Stromal cell of bone marrow (primary cell): ENCODE measurements around the gene RAB40C.

Experiments used
- DNase-seq: peaks from one replicate; pipeline ENCODE4 v3.0.0-alpha.2; 2012; ENCODE audit warnings: low read depth

The RAB40C gene

DNA sequence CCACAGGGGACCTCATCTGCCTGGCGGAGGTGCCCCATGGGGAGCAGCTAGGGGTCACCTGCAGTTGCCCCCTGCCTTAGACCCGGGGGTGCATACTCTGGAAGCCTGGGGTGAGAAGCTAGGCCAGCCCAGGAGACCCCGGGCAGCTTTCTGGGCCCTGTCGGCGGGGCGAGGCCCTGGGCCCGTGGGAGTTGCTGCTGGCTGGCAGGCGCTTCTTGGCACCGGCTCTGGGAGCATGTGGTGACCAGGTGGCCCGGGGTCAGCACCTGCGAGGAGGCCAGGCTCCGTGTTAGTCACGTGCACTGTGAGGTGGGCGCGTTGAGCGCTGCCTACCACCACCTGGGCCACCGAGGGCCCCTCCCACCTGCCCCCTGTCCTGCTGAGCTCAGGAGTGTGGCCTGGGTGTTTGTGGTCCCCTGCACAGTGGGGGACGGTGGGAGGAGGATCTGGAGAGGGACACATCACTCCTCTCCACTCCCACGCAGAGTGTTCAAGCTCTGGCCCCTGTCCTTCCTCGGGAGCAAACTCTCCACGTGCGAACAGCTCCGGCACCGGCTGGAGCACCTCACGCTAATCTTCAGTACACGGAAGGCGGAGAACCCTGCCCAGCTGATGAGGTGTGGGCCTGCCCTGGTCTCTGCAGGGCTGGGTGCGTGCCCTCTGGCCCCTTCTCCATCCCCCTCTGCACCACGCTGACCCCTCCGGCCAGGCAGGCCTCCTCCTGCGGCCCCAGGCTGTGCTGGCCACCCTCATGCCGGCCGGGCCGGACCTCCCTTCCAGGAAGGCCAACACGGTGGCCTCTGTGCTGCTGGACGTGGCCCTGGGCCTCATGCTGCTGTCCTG is 14.3 kb upstream of the RAB40C start:
- no peak for DNase-seq

DNA sequence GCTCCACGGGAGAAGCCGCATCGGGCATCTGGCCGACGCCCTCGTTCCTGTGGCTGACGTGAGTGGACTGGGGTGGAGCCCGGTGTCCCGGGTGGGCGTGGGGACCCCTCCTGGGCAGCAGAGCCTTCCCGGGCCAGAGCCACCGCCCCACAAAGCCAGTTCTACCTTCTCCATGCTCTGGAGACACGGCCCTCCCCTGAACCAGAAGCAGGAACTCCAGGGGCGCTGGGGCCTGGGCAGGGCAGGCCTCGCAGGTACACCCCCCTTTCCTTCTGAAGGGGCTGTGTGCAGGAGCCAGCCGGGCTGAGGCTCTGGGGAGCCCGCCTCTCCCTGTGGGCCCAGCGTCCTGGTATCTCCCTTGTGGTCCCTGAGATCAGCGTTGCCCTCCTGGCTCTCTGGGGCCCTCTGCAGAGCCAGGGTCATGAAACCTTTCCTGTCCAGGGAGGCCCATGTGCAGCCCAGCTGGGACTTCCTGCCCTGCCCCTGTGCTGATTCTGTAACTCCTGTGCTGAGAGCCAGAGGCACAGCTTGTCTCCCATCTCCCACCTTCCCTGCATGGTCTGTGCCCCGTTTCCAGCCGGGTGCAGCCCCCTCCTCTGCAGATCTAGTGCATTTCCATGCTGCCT is 13.6 kb upstream of the RAB40C start:
- DNase-seq = no peak

GRCh38 chr16:576823-577201 is 13.1 kb upstream of the RAB40C start:
- DNase-seq = no peak

DNA sequence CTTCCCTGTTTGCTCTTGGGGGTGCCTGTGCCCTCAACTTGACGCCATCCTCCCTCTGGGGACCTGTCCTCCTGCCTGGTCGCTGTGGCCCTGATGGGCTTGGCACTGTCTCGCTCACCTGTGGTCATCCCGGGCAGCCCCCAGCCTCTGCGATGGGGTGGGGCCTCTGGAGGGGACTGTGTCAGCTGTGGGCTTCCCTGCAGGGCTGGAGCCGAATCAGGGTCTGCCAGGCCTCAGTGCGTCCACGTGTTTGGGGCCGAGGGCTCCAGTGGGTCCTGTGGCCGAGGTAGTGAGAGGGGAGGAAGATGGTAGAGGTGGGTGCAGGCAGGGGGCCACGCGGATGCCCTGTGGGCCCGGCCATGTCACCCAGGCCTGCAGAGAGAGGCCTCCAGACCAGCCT is 12.1 kb upstream of the RAB40C start:
- no peak for DNase-seq

GRCh38 chr16:578232-578869 is 11.5 kb upstream of the RAB40C start:
- no peak for DNase-seq

GRCh38 chr16:578870-579405 is 10.9 kb upstream of the RAB40C start:
- no peak for DNase-seq

GRCh38 chr16:580141-580945 is 9.5 kb upstream of the RAB40C start:
- DNase-seq = no peak

DNA sequence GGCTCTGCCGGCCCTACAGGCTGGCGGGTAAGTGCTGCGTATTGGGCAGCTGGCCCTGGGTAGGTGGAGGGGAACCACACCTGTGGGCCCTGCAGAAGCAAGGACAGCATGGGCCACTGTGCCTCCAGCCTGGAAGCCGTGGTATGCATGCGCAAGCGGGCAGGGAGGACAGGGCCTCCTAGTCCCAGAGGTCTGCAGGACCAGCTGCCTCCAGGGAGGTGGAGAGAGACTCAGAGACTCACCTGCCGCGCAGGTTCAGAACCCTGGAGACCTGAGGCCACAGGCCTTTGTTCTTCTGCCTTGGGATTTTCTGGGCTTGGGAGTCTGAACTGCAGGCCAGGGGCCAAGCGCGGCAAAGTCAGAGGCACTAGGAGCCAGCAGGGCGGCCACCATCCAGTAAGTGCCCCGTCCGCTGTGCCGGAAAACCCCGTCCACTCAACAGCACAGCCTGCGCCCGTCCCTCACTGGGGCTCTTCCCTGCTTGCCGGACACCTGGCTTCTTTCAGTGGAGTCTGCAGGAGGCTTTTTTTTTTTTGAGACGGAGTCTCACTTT is 8.8 kb upstream of the RAB40C start:
- DNase-seq = no peak

DNA sequence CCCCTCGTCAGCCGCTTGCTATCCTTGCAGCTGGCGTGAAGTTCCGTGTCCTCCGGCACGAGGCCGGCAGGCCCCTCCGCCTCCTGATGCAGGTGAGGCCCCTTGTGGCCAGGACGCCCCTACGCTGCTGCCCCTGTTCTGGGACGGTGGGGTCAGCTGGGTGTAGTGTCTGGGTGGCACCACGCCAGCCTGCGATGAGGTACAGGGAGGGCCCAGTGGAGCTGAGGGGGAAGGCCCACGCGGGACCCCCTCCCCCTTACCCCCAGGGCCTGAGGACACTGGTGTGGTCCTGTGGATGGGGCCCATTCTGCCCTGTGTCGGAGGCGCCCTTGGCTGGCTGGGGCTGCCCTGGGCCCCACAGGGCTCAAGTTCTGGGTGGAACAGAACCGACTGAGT is 7.7 kb upstream of the RAB40C start:
- no peak for DNase-seq

GRCh38 chr16:582614-583331 is 7.1 kb upstream of the RAB40C start:
- DNase-seq = no peak

- no peak for DNase-seq
Measured at GRCh38 chr16:583470-583814, 6.4 kb upstream of the RAB40C start.

GRCh38 chr16:583815-584591 is 5.9 kb upstream of the RAB40C start:
- DNase-seq = no peak

- DNase-seq = no peak
Measured at GRCh38 chr16:585351-585750, 4.5 kb upstream of the RAB40C start.

DNA sequence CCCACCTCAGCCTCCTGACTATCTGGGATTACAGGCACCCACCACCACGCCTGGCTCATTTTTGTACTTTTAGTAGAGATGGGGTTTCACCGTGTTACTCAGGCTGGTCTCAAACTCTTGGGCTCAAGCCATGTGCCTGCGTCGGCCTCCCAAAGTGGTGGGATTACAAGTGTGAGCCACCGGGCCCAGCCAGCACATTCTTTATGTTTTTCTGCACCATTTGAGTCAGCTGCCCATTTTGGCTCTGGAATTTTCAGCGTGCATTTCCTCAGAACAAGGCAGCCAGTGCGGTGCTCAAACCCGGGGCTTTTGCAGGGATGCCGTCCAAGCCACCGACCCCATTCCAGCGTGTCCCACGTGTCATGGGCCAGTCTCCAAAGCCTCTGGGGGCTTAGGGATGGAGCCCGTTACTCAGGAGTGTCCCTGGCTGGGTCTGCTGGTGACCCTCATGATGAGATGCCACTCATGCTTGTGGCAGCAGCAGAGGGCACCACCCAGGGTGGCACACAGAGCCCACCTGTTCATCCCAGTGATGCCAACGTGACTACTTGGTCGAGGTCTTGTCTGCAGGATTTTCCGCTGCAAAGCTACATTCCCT is 3.7 kb upstream of the RAB40C start:
- no peak for DNase-seq

GRCh38 chr16:586645-587590 is 2.9 kb upstream of the RAB40C start:
- no peak for DNase-seq

- DNase-seq = no peak
Measured at GRCh38 chr16:588639-588888, 1.3 kb upstream of the RAB40C start.

- peak; percentile 87 for DNase-seq
Measured at GRCh38 chr16:588889-589657, 793 bp upstream of the RAB40C start.

DNA sequence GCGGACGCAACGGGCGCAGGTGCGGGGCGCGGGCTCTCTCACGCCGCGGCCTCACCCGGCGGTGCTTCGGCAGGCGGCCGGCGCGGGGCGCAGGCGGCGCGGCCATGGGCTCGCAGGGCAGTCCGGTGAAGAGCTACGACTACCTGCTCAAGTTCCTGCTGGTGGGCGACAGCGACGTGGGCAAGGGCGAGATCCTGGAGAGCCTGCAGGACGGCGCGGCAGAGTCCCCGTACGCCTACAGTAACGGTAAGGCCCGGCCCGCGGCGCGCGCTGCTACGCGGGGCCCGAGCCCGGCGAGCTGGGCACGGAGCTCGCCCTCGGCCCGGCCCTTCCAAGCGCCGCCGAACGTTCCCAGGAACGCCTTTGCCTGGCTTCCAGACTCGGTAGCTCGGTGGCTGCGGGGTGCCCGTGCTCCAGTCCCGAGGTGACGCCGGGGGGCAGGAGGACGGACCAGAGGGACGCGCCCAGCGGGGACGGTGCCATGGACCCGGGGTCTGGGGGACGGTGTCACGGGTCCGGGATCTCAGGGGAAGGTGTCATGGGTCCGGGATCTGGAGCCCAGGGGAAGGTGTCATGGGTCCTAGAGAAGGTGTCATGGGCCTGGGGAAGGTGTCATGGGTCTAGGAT is 435 bp downstream of the RAB40C start:
- no peak for DNase-seq
